ENCODE data around the gene TAOK2. TPM values are rescaled to one million over a fixed set of nuclear protein-coding genes. Genes with fewer than 3 reads are reported as not detected.

The TAOK2 gene
- total RNA-seq, 4 donors from 2014 or later: 38.4 to 62.1 (median 46.5) TPM

DNA sequence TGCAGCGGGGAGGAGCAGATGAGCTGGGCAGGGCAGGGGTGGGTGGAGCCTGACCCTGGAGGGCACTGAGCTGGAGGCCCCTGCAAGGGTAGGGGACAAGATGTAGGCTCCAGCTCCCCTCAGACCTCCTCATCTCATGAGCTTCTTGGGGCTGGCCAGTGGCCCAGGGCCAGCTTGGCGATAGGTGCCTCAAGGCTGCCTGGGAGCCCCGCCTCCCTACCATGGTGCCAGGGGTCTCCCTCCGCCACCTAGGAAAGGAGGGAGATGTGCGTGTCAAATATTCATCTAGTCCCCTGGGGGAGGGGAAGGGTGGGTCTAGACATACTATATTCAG lies 17.9 kb downstream of the TAOK2 start:
- Histone ChIP-seq H3K9me3 (no peaks in the 10 kb centered on the region), H3K4me3 (no peak overlapping the region), H3K27me3 (no peaks in the 10 kb centered on the region), H3K27ac (no peak overlapping the region), H3K4me1 (peaks cover 3 to 20% (median 7%) of the 10 kb centered on the region in 3 donors), H3K36me3 (peaks cover 0 to 76% of the 10 kb centered on the region in 2 donors)
- TF ChIP-seq POLR2A (IDR thresholded peaks at IDR 0.05): no peak
- no CpG with 5 or more reads among the region's 5 CpGs for WGBS, 2 donors (ENCODE audit: low coverage in 1 of 2)
- ATAC-seq: no peak

DNA sequence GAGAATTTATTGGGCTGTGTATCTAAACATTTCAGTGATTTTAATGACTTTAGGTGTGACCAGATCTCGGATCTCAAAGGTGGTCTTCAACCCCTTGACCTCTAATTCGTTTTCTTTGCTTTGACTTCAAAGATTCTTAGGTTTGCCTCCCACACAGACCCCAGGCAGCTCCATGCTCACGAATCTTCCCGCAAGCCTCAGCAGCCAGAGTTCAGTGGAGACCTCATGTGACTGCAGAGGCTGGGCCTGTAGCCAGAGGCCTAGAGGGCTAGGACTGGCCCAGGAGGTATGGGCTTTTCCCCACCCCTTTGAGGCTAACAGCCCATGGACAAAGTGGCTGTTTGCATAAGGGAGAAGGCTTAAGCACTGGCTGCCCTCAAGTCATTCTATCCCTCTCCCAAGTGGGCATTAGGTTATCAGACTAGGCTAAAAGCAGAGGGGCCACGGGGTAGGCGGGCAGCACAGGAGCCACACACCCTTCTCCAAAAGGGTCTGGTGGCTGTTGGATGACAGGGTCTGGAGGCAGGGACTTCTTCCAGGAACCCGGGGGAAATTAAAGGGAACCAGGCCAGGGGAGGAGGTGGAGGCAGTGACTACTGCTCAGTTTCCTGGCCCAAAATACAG lies 18.8 kb downstream of the TAOK2 start:
- TF ChIP-seq POLR2A (IDR thresholded peaks at IDR 0.05): no peak
- TF ChIP-seq POLR2AphosphoS5 (IDR thresholded peaks at IDR 0.05): no peak
- H3K36me3 ChIP-seq: peaks cover 0 to 68% of the 10 kb centered on the region in 2 donors

GRCh38 chr16:29993191-29993902 lies 19.7 kb downstream of the TAOK2 start:
- H3K4me3 ChIP-seq: no peak overlapping the region
- no peaks in the 10 kb centered on the region for H3K9me3 ChIP-seq
- WGBS, 2 donors (ENCODE audit: low coverage in 1 of 2): 55 to 92% methylated on average over 2 of the region's 25 CpGs
- H3K4me1 ChIP-seq: peaks cover 3 to 35% (median 11%) of the 10 kb centered on the region in 3 donors
- H3K36me3 ChIP-seq: peaks cover 0 to 67% of the 10 kb centered on the region in 2 donors
- TF ChIP-seq EP300 (IDR thresholded peaks at IDR 0.05): no peak
- TF ChIP-seq POLR2AphosphoS5 (IDR thresholded peaks at IDR 0.05): no peak
- no peak for TF ChIP-seq POLR2A (IDR thresholded peaks at IDR 0.05)
- TF ChIP-seq, protein P1, sequence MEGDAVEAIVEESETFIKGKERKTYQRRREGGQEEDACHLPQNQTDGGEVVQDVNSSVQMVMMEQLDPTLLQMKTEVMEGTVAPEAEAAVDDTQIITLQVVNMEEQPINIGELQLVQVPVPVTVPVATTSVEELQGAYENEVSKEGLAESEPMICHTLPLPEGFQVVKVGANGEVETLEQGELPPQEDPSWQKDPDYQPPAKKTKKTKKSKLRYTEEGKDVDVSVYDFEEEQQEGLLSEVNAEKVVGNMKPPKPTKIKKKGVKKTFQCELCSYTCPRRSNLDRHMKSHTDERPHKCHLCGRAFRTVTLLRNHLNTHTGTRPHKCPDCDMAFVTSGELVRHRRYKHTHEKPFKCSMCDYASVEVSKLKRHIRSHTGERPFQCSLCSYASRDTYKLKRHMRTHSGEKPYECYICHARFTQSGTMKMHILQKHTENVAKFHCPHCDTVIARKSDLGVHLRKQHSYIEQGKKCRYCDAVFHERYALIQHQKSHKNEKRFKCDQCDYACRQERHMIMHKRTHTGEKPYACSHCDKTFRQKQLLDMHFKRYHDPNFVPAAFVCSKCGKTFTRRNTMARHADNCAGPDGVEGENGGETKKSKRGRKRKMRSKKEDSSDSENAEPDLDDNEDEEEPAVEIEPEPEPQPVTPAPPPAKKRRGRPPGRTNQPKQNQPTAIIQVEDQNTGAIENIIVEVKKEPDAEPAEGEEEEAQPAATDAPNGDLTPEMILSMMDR (IDR thresholded peaks at IDR 0.05): no peak
- no peaks in the 10 kb centered on the region for H3K27me3 ChIP-seq
- no peak for ATAC-seq
- H3K27ac ChIP-seq: peak overlapping the region in 1 of 4 donors; percentile 92

More for the DNA sequence above, 18.8 kb downstream of the TAOK2 start:
- H3K4me1 ChIP-seq: peaks cover 3 to 30% (median 11%) of the 10 kb centered on the region in 3 donors
- H3K4me3 ChIP-seq: no peak overlapping the region
- no peaks in the 10 kb centered on the region for H3K9me3 ChIP-seq
- no peaks in the 10 kb centered on the region for H3K27me3 ChIP-seq
- WGBS, 2 donors (ENCODE audit: low coverage in 1 of 2): 23 to 32% methylated on average over 2 to 4 of the region's 7 CpGs
- H3K27ac ChIP-seq: peak overlapping the region in 1 of 4 donors; percentile 2
- ATAC-seq: no peak

GRCh38 chr16:29993903-29994599 lies 20.4 kb downstream of the TAOK2 start:
- Histone ChIP-seq H3K4me1 (peaks cover 3 to 35% (median 11%) of the 10 kb centered on the region in 3 donors), H3K27me3 (no peaks in the 10 kb centered on the region), H3K36me3 (peaks cover 0 to 62% of the 10 kb centered on the region in 2 donors), H3K4me3 (no peak overlapping the region), H3K27ac (peak overlapping the region in 3 of 4 donors; percentile 92 to 99 (median 98)), H3K9me3 (no peaks in the 10 kb centered on the region)
- WGBS, 2 donors (ENCODE audit: low coverage in 1 of 2): 86 to 100% methylated on average over 2 to 9 of the region's 9 CpGs
- TF ChIP-seq, protein P1 (IDR thresholded peaks at IDR 0.05): no peak
- no peak for TF ChIP-seq POLR2AphosphoS5 (IDR thresholded peaks at IDR 0.05)
- no peak for TF ChIP-seq EP300 (IDR thresholded peaks at IDR 0.05)
- no peak for TF ChIP-seq POLR2A (IDR thresholded peaks at IDR 0.05)
- no peak for ATAC-seq

DNA sequence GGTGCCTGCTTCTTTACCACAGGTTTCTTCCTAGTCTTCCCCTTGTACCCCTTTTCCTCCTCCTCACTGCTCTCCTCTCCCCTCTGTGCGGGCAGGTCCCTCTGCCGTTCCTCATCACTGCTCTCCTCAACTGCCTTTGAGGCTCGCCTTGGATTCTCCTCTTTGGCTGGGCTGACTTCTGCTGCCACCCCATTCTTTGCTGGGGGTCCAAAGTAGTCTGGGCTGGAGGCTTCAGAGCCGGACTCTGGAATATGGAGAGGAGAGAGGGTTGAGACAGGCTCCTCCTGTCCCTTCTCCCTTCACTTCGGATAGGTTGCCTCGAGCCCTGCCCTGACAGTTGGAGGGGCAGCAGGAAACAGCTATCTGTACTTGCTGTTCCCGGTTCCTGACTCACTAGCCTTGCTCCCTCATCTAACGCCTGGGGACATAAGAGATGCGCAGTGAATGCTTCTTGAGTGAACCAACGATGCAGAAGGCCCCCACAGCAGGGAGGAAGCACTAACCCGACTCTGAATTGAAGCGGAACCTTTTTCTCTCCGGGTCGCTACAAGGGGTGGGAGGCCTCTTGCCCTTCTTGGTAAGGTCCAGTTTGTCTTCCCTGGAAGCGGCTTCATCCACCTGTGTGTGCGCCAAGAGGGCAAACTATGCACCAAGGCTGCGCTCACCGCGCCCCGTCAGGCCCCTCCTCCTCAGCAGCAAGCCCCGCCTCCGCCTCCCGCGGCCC lies 21.1 kb downstream of the TAOK2 start:
- Histone ChIP-seq H3K27me3 (no peaks in the 10 kb centered on the region), H3K36me3 (peaks cover 0 to 62% of the 10 kb centered on the region in 2 donors), H3K9me3 (no peaks in the 10 kb centered on the region), H3K4me1 (peaks cover 3 to 35% (median 11%) of the 10 kb centered on the region in 3 donors), H3K4me3 (peak overlapping the region; percentile 76 to 80), H3K27ac (peak overlapping the region; percentile 92 to 99 (median 98))
- TF ChIP-seq POLR2A (IDR thresholded peaks at IDR 0.05) (no peak), POLR2AphosphoS5 (IDR thresholded peaks at IDR 0.05) (no peak), EP300 (IDR thresholded peaks at IDR 0.05) (no peak)
- TF ChIP-seq, protein P1 (IDR thresholded peaks at IDR 0.05): no peak
- WGBS, 2 donors (ENCODE audit: low coverage in 1 of 2): 13 to 16% methylated on average over 9 to 11 of the region's 24 CpGs
- peak; percentile 31 for ATAC-seq

Measured in gastroesophageal sphincter (tissue), 4 donors.